SKM-1 treated with dmso at 0.1 percent for 144 hours (cell line): ENCODE data around the gene PSME3.

Experiments
- DNase-seq: peaks from one replicate; lab custom pipeline; 2025; ENCODE audit not compliant: unreplicated experiment; lab: John Stamatoyannopoulos, UW

Gene PSME3, protein sequence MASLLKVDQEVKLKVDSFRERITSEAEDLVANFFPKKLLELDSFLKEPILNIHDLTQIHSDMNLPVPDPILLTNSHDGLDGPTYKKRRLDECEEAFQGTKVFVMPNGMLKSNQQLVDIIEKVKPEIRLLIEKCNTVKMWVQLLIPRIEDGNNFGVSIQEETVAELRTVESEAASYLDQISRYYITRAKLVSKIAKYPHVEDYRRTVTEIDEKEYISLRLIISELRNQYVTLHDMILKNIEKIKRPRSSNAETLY

DNA sequence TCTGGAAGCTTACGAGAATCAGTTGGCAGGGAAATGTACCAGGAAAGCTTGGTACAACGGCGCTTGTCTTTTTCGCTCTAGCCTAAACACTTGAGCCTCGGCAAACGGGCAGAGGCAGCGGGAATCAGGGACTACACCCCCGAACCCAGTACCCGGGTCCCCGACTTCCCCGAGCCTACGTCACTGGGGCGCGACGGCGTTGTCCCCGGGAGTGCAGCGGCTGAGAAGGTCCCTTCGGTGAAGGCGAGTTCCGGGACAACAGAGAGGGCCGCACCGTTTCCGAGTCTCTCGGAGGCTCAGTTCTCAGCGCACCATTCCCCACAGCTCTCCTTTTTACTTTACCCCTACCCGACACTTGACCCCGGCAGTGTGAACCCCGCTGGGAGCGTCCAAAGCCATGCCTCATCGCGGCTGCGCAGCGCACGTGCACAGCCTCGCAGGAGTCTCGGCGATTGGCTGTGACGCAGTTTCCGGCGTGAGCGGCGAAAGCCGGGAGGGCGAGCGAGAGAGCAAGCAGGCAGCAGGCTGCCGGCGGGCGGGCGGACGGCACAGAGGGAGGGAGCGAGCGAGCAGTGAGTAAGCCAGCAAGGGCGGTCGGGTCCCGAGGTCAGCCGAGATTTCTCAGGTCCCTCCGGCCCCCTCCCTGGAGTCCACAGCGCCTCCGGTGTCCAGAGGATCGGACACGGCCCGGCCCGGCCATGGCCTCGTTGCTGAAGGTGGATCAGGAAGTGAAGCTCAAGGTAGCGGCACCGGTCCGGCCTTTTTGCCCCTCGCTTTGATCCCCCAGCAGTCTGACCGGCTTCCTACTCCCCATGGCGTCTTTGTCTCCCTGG is at the start of gene PSME3:
Gene PSME3, plus strand, starts transcription at position 464 of the 833 bp plus-strand sequence. Its CDS starts 235 bp downstream, at position 699.
- DNase-seq, result peak; percentile 91

DNA sequence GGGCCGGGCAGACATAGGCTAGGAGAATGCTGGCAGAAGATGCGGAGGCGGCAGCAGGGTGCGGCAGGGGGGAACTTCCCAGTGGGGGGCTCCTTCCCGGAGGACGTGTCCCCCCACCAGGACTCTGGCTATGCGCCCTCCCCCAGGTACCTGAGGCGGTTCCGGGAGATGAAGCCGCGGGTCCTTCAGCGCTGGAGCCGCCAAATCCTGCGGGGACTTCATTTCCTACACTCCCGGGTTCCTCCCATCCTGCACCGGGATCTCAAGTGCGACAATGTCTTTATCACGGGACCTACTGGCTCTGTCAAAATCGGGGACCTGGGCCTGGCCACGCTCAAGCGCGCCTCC is 49.4 kb upstream of the PSME3 start:
- no peak for DNase-seq

DNA sequence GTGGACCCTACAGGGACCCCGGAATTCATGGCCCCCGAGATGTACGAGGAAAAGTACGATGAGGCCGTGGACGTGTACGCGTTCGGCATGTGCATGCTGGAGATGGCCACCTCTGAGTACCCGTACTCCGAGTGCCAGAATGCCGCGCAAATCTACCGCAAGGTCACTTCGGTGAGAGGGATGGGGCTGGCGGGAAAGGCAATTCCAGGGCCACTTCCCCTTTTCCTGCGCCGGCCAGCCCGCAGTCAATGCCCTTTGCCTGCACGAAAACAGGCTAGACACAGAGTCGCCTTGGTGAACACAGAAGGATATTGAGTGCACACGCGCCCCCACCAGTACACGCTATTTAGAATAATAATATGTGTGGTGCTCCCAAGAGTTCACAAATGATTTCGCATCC is 48.8 kb upstream of the PSME3 start:
- DNase-seq, result no peak

DNA sequence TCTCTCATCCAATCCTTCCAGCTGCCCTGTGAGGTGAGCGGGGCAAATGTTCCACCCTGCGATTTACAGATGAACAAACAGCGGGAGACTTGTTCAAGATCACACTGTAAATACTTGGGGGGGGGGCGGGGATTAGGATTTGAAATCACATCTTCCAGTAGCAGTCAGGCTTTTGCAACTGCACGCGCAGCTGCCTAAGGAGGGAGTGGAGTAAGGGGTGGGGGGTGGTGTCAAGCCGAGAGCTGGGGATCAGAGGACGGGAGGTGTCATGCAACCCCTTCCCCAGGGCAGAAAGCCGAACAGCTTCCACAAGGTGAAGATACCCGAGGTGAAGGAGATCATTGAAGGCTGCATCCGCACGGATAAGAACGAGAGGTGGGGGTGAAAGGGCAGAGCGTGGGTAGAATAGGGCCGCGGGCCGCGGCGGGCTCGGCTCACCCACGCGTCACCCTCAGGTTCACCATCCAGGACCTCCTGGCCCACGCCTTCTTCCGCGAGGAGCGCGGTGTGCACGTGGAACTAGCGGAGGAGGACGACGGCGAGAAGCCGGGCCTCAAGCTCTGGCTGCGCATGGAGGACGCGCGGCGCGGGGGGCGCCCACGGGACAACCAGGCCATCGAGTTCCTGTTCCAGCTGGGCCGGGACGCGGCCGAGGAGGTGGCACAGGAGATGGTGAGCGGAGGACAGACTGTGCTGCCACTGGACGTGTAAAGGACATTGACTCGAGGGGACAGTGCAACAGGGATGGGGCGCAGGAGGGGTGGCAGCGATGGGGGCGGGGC is 48.2 kb upstream of the PSME3 start:
- DNase-seq, result no peak

DNA sequence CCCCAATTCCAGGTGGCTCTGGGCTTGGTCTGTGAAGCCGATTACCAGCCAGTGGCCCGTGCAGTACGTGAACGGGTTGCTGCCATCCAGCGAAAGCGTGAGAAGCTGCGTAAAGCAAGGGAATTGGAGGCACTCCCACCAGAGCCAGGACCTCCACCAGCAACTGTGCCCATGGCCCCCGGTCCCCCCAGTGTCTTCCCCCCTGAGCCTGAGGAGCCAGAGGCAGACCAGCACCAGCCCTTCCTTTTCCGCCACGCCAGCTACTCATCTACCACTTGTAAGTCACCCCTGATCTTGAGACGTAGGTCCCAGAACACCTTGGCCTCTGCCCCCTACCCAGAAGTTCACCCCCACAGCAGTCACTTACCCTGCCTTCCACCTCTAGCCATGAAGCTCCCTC is 45.9 kb upstream of the PSME3 start:
- DNase-seq, result no peak

DNA sequence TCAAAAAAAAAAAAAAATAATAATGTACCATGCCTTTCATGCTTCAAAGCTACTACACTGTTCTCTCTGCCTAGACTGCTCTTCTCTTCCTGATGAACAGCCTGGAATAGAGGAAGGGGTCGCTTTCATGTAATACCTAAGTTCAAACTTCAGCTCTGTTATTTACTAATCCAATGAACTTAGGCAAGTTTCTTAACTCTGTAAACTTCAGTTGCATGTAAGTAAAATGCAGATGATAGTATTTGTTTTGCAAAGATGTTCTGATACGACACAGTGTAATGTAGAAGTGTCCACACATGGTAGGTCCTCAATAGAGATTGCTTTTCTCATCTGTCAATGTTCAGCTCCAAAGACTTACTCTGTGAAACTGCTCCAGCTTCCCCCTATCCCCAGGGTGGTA is 41.2 kb upstream of the PSME3 start:
- no peak for DNase-seq

DNA sequence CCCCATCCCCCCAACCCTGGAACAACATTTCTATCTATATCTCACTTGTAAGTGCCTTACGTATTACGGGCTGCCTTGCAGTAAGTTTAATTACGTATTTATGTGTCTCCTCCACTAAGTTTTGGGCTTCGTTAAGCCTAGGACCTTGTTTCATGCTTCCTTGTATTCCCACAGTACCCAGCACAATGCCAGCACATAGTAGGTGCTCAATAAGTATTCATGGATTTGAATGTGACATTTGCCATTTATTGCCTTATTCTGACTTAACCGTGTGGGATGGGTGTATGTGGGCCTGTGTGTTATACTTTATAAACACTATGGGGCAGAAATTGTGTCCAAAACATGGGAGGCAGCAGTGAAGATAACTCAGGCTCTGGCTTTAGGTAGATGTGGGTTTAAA is 40.7 kb upstream of the PSME3 start:
- DNase-seq, result no peak

DNA sequence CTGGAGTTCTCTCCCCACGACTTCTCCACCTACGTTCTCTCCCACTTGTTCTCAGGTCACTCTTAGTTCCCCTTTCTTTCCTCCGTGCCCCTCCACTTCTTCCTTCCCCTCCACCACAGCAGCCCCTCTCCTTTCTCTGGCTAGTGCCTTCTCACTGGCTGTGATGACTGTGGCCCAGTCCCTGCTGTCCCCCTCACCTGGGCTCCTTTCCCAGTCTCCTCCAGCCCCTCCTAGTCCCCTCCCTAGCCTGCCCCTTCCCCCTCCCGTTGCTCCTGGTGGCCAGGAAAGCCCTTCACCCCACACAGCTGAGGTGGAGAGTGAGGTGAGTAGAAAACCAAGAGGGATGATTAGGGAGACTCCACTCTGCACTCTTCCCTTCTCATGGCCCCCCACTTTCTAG is 38.1 kb upstream of the PSME3 start:
- DNase-seq, result no peak

DNA sequence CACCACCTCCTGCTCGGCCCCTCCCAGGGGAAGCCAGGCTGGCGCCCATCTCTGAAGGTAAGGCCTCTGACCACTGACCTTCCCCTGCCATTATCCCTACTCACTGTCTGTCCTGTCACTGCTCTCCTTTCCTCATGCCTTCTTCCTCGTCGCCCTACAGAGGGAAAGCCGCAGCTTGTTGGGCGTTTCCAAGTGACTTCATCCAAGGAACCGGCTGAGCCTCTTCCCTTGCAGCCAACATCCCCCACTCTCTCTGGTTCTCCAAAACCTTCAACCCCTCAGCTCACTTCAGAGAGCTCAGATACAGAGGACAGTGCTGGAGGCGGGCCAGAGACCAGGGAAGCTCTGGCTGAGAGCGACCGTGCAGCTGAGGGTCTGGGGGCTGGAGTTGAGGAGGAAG is 37.7 kb upstream of the PSME3 start:
- no peak for DNase-seq

DNA sequence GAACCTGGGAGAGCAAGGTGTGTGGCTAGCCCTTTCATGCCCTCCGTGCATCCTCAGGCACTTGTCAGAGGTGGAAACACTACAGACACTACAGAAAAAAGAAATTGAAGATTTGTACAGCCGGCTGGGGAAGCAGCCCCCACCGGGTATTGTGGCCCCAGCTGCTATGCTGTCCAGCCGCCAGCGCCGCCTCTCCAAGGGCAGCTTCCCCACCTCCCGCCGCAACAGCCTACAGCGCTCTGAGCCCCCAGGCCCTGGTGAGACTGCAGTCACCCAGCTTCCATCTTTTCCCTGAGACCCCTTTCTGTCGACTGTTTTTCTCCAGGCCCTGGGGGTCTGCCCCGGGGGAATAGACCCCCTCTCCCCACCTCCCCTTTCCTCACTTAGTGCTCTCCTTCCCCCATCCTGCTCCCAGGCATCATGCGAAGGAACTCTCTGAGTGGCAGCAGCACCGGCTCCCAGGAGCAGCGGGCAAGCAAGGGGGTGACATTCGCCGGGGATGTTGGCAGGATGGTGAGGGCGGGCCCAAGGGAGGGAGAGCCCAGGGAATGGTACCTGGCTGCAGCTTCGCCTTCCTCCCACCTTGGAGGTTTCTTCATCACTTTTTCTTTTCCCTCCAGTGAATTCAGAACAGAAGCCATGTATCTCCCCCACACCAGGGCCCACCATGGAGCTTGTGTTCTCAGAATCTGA is 37.0 kb upstream of the PSME3 start:
- no peak for DNase-seq

DNA sequence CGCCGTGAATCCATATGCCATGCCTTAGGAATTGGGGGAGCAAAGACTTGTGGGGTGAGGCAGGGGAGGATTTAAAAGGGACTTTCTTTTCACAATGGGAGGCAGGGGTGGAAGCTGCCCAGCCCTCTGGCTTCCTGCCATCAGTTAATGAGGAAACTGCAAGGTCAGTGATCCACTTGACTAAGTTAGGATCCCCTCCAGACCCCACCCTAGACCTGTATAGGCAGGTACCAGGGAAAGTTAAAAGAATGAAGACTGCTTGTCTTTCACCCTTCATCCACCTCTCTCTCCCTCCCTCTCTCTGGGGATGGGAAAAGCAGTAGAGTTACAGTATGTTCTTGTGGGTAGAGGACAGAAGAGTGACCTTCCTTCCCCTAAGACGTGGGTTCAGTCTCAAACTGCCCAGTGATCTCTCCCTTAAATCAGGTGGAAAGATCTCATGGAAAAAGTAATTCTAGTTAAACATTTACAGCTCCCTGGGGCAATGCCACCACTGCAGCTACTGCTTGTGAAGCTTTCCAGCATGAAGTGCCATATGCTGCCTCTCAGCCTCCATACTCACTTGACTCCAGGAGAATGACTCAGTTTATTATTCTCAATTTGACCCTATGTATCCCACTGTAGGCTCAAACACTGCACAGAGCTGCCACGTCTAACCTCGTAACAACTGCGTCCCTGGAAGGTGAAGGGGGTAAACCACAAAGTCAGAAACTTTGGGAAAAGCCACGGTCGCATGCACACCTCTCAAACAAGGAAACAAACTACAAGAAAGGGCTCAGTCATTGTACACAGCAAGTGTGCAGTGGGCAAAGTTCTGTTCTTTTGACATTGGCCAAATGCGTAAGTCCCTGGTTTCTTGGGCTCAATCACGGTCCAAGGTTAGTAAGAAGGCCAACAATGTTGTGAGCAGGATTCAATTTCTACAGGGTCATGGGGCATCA is 35.9 kb upstream of the PSME3 start:
- DNase-seq, result no peak

DNA sequence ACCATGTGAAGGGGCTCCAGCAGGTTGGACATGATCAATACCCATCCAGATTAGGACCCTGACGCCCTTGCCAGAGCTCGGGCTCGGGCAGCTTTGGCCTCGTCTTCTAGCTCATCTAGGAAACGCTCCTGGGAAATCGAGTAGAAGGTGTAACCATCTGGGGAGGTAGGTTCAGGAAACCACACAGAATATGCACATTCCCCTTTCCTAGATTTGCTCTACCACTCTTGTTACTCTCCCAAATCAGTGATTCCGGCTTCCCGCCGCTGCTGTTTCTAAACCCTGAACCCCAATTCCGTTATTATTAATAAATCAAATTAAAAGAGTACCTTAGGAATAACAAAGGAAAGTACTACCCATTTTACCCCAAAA is 35.2 kb upstream of the PSME3 start:
- no peak for DNase-seq

DNA sequence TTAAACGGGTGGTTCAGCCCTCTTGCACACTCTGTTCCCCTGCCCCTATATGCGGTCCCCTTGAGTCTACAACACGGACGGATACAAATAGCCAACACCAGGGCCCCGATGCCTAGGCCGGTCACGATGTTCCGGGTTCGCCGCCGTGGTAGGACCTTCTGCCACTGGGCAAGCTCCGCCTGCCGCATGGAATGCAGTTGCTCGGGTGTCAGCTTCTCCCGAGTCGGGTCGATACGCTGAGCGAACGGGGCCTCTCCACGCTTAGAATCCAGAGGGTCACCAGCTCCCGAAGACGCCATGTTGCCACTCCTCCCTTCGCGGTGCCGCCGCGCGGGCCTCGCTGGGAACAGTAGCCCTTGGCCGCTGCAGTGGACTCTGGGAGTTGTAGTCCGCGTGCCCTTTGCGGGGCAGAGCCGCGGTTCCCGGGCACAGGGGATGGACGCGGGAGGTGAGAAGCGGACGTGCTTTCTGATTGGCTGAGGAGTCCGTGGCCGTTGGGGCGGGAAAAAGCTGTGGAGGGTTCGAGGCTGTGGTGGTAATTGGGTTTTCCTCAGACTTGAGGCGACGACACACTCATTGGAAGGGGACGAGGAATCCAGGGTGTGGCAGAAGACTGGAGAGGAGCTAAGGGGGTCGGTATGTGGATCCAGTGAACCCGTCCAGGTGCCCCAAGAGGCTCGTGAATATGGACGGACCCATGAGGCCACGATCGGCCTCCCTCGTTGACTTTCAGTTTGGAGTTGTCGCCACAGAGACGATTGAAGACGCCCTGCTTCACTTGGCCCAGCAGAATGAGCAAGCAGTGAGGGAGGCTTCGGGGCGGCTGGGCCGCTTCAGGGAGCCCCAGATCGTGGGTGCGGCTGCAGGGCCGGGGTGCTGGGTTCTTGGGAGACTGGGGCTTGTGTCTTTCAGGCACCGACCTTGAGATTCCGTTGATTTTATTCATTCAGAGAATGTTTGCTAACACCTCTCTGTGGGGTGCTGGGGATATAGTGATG is 34.5 kb upstream of the PSME3 start, which contains the start of the genes CNTD1 and COA3:
Gene CNTD1, plus strand, starts transcription at position 479 of the 998 bp plus-strand sequence. Its CDS starts 207 bp downstream, at position 686.
Gene COA3, minus strand, starts transcription at position 322 of the 998 bp plus-strand sequence. Its CDS starts 23 bp downstream, at position 299.
- DNase-seq, result peak; percentile 87

DNA sequence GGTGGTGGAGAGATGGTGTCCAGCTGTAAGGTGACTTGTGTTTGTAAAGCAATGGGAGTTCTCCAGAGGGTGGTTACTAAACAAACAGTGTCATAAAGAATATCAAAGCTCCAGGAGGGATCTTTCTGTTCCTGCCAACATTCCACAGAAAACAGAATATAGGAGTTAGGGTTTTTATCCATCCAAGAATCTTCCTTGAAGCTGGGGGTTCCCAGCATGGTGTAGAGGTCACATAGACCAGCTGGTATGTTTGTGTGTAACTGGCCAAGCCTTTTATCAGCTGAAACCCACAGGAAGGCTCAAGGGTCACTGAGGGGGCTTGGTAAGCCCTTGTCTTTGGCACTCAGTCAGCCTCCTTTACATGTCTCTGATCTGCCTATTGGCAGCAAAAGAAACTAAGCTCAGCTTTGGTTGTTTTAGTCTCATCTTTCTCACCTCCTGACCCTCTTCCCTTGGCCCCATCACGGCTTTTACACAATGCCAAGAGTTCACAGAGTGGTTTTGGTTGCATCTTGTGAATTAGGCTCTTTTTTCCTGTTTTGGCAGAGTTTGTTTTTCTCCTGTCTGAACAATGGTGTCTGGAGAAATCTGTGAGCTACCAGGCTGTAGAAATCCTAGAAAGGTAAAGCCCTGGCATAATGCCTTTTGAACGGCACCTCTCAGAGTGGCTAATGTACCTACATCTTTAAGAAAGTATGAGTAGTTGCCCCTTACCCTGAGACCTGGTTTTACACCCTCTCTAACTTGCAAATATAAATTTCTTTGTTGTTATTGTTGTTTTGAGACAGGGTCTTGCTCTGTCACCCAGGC is 29.9 kb upstream of the PSME3 start:
- no peak for DNase-seq

DNA sequence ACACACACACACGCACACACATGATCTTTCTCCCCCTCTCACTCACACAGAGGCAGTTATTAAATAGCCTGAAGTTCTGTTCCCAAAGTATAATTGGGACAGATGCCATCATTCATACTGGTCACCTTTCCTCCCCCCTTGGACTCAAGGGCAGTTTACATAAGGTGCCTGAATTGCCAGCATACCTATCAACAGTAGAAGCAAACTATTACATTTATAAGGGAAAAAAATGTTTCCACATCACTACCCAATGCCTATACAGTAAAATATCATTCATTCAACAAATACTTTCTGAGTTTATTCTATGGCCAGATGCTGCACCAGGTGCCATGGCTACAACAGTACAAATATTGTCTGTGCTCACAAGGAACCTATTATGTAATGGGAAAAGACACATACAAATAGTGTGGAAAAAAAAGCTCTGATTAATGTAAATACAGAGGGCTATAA is 28.3 kb upstream of the PSME3 start:
- no peak for DNase-seq

DNA sequence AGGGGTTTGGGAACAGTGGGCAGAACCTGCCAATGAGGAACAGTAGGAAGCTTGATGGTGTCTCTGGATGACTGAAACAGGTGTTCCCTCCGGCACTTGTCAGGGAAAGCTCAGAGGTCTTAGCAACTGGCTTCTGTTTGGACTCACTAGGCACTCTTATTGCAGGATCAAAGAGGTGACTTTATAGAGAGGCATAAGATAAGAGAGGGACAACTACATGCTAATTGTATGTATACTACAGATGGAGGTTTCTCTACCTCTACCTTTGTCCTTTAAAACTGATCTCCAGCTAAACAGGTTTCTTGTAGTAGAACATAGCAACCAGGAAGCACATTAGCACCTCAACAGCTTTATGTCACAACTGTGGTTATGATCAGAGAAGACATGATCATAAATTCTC is 26.9 kb upstream of the PSME3 start:
- DNase-seq, result no peak

DNA sequence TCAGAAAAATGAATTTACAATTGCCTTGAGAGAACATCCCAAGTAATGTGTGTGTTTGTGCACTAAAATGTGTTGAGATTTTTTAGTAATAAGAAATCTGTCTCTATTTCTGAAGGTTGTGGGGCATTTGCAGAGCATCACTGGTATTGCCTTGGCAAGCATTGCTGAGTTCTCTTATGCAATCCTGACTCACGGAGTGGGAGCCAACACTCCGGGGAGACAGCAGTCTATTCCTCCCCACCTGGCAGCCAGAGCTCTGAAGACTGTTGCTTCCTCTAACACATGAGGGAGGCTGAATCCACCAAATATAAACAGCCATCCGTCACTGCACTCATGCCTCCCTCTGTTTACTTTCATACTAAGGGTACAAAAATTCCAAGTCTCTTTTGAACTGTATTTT is 23.9 kb upstream of the PSME3 start:
- DNase-seq, result no peak
